ENCODE data around the gene NDP.

- peak; percentile 46 for TF ChIP-seq CTCF (IDR thresholded peaks at IDR 0.05; ENCODE audit: borderline replicate concordance, extremely low read depth, low read length, poor library complexity, severe bottlenecking)
- no peak for TF ChIP-seq EZH2 (IDR thresholded peaks at IDR 0.05; ENCODE audit: borderline replicate concordance, low read depth, low read length, severe bottlenecking)
Measured at GRCh38 chrX:43961699-43962098, 11.5 kb downstream of the NDP start.

All from DND-41 (cell line).